Iris pigment epithelial cell (primary cell): Measurements from ENCODE around the gene MLYCD.

Source experiments
- DNase-seq: peaks from one replicate; pipeline ENCODE4 v3.0.0-alpha.2; 2011; ENCODE audit warnings: low read depth

MLYCD gene

DNA sequence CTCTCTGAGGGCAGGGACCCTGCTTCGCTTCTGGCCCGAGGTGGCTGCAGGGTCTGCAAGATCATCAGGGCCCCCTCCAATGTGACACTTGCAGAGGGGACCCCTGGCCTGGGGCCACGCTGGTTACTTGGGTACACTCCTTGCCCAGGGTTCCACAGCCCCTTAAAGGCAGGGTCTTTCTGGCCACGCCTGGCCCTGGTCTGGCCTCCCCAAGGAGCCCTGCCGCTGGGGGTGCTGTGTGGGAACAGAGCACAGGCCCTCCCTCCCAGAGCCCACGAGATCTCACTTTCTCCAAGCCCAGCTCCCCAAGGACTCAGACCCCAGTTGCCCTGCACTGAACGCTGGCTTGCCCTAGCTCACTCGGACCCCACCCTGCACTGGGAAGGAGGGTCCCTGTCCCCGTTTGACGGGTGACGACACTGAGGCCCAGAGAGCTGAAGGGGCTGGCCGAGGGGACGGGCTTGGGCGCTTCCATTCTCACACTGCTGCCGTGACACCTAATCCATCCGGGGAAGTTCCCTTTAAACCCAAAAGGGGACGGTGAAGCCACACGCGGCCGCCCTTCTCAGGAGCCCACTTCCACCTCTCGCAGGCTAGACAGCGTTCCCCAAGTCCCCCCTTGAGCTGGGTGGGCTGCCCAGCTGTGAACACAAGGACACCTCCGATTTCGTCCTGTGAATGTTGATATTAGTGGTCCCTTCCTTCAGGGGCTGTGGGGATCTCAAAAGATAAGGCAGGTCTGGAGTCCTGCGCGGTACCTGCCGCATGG is 27.2 kb downstream of the MLYCD start:
- no peak for DNase-seq

DNA sequence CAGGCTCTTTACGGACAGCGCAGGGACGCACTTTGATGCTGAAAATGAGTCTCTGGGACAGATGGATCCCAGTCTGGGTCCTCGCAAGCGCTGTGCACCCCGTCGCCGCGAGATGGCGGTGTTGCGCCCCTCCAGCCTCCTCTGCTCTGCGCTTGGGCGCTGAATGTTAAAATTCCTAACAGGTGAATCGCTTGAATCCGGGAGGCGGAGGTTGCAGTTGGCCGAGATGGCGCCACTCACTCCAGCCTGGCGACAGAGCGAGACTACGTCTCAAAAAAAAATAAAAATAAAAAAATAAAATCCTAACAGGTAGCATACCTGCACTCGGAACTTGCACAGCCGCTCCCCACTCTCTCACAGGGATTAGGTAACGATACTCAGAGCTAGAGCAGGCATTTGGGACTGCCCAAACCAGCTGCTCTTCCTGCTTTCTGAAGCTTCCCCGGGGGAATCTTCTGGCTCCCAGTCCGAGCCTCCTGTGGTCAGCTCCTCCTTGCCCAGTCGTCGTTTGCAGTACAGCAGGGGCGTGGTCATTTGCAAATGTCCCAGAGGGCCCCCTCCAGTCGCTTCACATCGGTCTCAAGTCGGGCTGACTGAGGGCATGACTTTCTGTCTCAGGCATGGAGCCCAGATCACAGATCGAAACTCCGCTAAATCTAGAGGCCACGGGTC is 27.9 kb downstream of the MLYCD start:
- peak; percentile 52 for DNase-seq

- peak; percentile 98 for DNase-seq
These were observed 29.6 kb downstream of the MLYCD start for GRCh38 chr16:83928341-83929055.

DNA sequence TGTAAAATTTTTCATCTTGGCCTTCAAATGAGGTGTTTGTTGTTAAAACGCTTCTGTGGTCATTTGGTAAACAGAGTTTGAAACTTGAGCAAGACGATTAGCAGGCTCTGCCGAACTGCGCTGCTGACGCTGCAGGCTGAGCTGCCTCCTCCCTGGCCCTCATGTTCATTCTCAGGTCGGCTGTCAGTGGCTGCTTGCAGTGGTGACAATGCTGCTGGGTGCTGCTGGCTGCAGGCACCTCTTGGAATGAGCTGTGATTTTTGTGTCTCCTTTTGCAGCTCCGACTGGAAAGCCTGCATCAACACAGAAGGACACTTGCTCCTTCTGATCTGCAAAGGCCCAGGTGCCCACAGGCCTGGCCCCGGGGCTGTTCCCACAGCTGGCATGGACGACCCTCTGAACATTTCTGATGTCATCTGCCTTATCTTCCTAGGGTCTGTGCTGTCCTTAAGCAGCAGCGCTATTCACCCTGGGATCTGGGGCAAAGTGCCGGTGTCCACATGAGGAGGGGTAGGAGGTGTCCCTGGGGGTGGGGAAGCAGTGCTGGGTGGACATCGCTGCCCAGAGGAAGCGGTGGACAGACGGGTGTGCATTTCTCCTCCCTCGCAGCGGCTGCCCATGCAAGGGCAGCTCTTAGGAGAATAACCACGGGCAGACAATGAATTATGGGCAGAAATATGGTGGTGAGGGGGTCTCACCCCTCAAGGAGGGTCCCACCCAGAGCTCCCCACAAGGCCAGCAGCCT is 31.1 kb downstream of the MLYCD start:
- no peak for DNase-seq

DNA sequence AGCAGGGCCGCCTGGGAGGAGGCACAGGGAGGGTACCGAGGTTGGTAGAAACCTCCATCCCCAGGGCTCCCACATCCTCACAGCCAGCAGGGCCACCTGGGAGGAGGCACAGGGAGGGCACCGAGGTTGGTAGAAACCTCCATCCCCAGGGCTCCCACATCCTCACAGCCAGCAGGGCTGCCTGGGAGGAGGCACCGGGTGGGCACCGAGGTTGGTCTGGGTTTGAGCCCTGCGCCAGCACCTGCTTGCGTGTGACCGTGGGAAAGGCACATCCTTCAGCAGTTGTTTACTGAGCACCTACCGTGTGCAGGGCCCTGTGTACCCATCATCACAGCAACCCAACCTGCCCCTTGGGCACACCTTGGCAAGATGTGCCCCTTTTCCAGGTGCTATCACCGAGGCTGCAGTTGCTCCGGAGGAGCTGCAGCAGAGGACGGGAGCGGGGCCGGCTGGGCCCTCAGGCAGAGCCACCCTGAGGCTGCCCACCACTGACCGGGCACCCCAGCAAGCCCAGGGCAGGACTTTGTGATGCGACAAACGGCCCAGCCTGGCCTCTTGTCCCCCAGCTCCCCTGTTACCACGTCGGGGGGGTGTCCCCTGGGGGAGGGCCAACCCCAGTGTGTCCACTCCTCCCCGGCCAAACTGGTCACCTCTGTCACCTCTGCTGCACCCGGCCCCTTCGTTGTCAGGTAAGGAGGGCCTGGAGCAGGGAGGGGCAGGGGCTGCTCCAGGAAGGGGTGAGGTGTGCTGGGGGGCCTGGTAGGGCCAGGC is 32.0 kb downstream of the MLYCD start:
- no peak for DNase-seq

DNA sequence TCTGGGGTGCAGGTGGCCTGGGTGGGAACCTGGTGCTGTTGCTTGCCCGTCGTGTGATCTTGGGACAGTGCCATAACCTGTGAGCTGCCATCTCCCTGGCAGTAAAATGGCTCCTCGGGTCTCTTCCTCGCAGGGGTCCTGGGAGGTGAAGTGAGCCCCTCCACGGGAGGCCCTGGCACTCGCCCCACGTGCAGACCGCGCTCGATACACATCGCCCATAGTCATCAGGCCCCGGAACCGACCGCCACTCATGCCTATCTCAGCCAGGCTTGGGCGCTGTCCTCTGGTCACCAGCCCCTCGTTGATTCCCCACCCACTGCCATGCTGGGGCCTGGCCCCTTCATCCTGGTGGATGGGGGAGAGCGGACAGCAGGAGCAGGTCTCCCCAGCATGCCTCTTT is 32.6 kb downstream of the MLYCD start:
- DNase-seq, result no peak

GRCh38 chr16:83932304-83932703 is 33.4 kb downstream of the MLYCD start:
- DNase-seq, result no peak

DNA sequence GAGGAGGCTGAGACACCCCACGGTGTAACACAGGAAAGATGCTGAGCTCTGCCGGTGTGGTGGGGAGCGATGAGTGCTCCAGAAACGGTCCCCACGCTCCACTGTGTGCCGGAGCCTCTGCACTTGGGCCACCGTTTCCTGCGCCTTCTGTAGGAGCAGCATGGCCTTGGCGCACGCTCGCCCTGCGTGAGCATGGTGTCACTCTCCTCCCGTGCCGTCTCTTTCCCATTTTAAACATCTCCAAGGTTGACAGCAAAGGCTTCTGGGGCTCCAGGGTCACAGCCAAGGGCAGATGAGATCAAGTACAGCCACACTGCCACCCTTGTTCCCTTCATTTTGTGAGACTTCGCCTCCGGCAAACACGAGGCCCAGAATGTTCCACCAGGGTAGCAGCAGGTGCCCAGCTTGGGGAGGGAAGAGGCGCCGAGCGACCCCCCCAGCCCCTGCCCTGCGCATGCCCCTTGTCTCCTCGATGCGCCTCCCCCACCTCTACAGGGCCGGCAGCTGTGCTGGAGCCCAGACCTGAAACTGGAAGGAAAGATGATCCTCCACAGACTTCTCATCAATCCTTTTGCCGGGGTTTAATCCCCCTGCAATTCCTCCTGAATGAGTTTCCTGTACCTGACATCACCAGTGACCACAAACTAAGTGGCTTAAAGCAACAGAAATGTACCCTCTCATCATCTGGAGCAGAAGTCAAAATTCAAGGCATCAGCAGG is 34.2 kb downstream of the MLYCD start:
- peak; percentile 82 for DNase-seq

- DNase-seq, result peak; percentile 75
These were observed 35.2 kb downstream of the MLYCD start for GRCh38 chr16:83933885-83934683.

- DNase-seq, result no peak
These were observed 35.7 kb downstream of the MLYCD start for GRCh38 chr16:83934684-83934977.

DNA sequence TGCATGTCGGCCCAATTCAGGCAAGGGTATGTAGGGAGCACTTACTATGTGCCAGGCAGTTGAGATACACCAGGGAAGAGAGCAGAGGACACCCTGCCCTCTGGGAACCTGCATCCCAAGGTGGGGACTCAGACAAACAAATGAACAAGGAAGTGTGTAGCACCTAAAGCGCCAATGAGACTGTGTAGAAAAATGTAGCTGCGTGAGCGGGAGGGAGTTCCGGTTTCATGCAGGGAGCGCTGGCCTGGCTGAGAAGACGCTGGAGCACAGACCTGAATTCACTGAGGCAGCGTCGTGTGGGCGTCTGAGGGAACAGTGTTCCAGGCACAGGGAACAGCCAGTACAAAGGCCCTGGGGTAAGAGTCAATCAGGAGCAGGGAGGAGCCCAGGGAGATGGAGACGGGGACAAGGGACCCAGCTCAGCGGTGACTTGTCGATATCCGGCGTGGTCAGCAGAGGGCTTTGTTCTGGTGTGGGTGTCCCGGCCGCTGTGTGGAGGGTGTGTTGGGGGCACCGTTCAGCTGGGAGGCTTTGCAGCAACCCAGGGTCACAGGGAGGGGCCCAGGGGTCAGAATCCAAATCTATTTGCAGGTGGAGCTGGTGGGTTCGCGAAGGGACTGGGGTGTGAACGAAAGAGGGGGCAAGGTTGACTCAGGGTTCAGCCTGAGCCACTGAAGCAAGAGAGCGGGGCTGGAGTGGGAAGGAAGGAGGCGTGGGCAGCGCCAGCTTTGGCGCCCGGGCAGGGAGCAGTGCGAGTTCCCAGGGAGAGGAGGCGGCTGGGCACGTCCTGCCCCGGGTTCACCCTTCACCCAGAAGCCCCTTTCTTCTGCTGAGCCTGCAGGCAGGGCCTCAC is 36.3 kb downstream of the MLYCD start:
- DNase-seq, result no peak

- no peak for DNase-seq
These were observed 36.9 kb downstream of the MLYCD start for GRCh38 chr16:83935858-83936255.

DNA sequence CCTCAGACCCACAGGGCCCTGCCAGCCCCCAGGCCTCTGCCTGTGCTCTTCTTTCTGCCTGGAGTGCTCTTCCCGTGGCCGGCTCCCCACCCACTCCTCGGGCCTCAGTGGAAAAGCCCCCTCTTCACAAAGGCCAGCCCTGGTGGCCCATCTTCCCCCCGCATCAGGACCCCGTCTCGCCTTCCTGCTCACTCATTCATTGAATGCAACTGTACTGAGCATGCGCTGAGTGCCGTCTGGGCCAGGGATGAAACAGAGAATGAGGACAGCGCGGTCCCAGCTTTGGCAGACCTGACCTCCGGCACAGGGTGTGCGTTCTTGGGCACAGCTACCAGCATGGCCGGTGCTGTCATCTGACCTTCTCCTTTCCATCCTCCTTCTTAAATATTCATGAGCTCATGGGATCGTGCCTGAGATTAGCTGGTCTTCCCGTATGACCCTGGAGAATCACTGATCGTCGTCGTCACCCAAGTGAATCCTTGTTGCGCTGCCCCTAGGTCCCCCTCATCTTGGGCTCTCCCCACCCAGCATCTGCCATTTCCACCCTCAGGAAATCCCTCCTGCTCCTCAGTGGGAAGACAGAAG is 37.8 kb downstream of the MLYCD start:
- no peak for DNase-seq

DNA sequence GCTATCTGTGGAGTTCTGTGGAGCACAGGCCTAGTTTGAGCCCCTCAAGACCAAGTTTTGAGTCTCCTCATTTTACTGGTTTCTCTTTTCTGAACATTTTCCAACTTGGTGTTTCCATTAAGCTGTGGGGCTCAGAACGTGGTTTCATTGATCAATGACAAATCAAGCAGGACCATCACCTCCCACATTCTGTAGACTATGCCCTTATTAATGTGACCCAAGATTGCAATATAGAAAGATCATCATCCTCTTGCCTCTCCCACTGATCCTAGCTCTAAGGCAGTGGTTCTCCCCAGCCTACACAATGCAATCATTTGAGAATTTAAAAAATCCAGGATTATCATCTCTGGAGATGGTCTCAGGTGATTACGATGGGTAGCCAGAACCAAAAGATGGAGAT is 38.4 kb downstream of the MLYCD start:
- DNase-seq, result no peak

GRCh38 chr16:83937922-83938885 is 39.3 kb downstream of the MLYCD start:
- no peak for DNase-seq

DNA sequence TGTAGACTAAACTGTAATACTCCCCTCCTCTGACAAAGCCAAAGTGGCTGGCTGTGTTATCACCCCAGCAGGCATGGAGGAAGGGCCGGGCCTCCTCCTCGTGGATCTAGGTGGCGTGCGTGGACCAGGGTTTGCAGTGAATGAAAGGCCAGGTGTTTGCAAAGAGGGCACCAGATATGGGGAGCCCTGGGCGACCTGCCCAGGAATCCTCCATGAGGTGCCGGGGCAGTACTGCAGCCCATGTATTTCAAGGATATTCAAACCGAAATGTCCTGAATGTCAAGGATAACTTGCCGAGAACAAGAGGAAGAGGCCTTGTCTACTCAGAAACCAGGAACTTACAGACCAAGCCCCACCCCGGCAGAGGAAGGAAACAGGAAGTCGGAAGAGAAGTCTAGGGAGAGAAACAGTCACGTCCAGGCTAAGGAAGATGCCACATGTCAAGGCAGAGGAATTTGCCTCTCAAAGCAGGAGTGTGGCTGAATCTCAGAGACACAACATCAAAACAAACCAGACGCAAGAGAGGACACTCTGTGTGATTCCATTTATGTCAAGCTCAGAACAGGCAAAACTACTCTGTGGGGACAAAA is 40.4 kb downstream of the MLYCD start:
- DNase-seq, result no peak

- no peak for DNase-seq
These were observed 41.2 kb downstream of the MLYCD start for GRCh38 chr16:83940119-83940518.
